Mesenchymal stem cell (in vitro differentiated cells and primary cell): Measurements from ENCODE around the gene EMP1.
A peak's percentile ranks its signal among the peaks of the same experiment; 100 is the strongest.

Experiments
- DNase-seq: peaks from one replicate; pipeline ENCODE4 v3.0.0-alpha.2; 2013
- H2AFZ ChIP-seq: one replicate; pipeline ENCODE4 v1.6.1; 2013; ENCODE audit warnings: low read depth, mild to moderate bottlenecking, control low read depth, inconsistent platforms, low read length, moderate library complexity
- H2AK5ac ChIP-seq: 2 replicates; pipeline ENCODE4 v1.6.1; 2013; ENCODE audit warnings: low read length, moderate library complexity, mild to moderate bottlenecking, inconsistent platforms; ENCODE audit not compliant: severe bottlenecking
- H2BK120ac ChIP-seq: one replicate; pipeline ENCODE4 v1.6.1; 2013; ENCODE audit warnings: low read depth, mild to moderate bottlenecking, inconsistent platforms, low read length, moderate library complexity
- H2BK12ac ChIP-seq, 2 experiments: one replicate each; pipeline ENCODE4 v1.6.1; 2013; ENCODE audit warnings: inconsistent platforms in 2 of 2, low read length in 2 of 2, mild to moderate bottlenecking in 2 of 2, moderate library complexity in 2 of 2, control low read depth in 1 of 2
- H2BK15ac ChIP-seq: one replicate; pipeline ENCODE4 v1.6.1; 2013; ENCODE audit warnings: mild to moderate bottlenecking, low read depth, inconsistent platforms; ENCODE audit not compliant: poor library complexity, severe bottlenecking
- H2BK5ac ChIP-seq: 2 replicates; pipeline ENCODE4 v1.6.1; 2013; ENCODE audit warnings: low read depth, mild to moderate bottlenecking, low read length, control low read depth, inconsistent platforms; ENCODE audit not compliant: poor library complexity, severe bottlenecking
- H3K14ac ChIP-seq, 2 experiments: one replicate each; pipeline ENCODE4 v1.6.1; 2013; ENCODE audit warnings: inconsistent platforms in 2 of 2, low read length in 2 of 2, control low read depth in 1 of 2, mild to moderate bottlenecking in 1 of 2, moderate library complexity in 1 of 2
- H3K18ac ChIP-seq, 2 experiments: one replicate each; pipeline ENCODE4 v1.6.1; 2013; ENCODE audit warnings: inconsistent platforms in 2 of 2, low read length in 2 of 2, control low read depth in 1 of 2, low read depth in 1 of 2, mild to moderate bottlenecking in 1 of 2
- H3K23ac ChIP-seq, 2 experiments: one replicate each; pipeline ENCODE4 v1.6.1; 2013; ENCODE audit warnings: inconsistent platforms in 2 of 2, low read length in 2 of 2, mild to moderate bottlenecking in 2 of 2, moderate library complexity in 2 of 2, control low read depth in 1 of 2
- H3K27ac ChIP-seq: 2 replicates; pipeline ENCODE4 v1.5.1; 2013; ENCODE audit warnings: mild to moderate bottlenecking, moderate library complexity, low read length, control low read depth, inconsistent platforms; ENCODE audit not compliant: poor library complexity, severe bottlenecking
- H3K27me3 ChIP-seq, 2 experiments: 2 replicates each; pipeline versions ENCODE4 v1.6.1 to v1.7.0; 2013; ENCODE audit warnings: low read length in 2 of 2, mild to moderate bottlenecking in 2 of 2, moderate library complexity in 2 of 2, control low read depth in 1 of 2, inconsistent platforms in 1 of 2; ENCODE audit not compliant: control insufficient read depth in 1 of 2, insufficient read depth in 1 of 2
- H3K36me3 ChIP-seq, 2 experiments: 2 replicates each; pipeline versions ENCODE4 v1.6.1 to v1.7.0; 2013; ENCODE audit warnings: low read length in 2 of 2, control low read depth in 1 of 2, inconsistent platforms in 1 of 2, low read depth in 1 of 2, mild to moderate bottlenecking in 1 of 2; ENCODE audit not compliant: insufficient read depth in 2 of 2, control insufficient read depth in 1 of 2
- H3K4ac ChIP-seq, 2 experiments: one replicate each; pipeline ENCODE4 v1.6.1; 2013; ENCODE audit warnings: inconsistent platforms in 2 of 2, low read length in 2 of 2, mild to moderate bottlenecking in 2 of 2, moderate library complexity in 2 of 2, control low read depth in 1 of 2, low read depth in 1 of 2
- H3K4me1 ChIP-seq: 2 replicates; pipeline ENCODE4 v1.6.1; 2013; ENCODE audit warnings: low read depth, low read length, control low read depth; ENCODE audit not compliant: control insufficient read depth, insufficient read depth
- H3K4me2 ChIP-seq: 2 replicates; pipeline ENCODE4 v1.6.1; 2013; ENCODE audit warnings: low read length, mild to moderate bottlenecking, inconsistent platforms; ENCODE audit not compliant: poor library complexity, severe bottlenecking
- H3K4me3 ChIP-seq, 2 experiments: 2 replicates each; pipeline versions ENCODE4 v1.5.1 to v1.7.0; 2013; ENCODE audit warnings: low read length in 2 of 2, mild to moderate bottlenecking in 2 of 2, control low read depth in 1 of 2, low read depth in 1 of 2; ENCODE audit not compliant: insufficient read depth in 1 of 2
- H3K79me1 ChIP-seq: replicated peaks from 2 replicates; pipeline ENCODE4 v1.6.1; 2013; ENCODE audit warnings: mild to moderate bottlenecking, control low read depth, low read length, inconsistent platforms; ENCODE audit not compliant: poor library complexity, severe bottlenecking
- H3K9ac ChIP-seq: 2 replicates; pipeline ENCODE4 v1.7.0; 2013; ENCODE audit warnings: mild to moderate bottlenecking, low read length, moderate library complexity
- H3K9me3 ChIP-seq: 2 replicates; pipeline ENCODE4 v1.7.0; 2013; ENCODE audit warnings: mild to moderate bottlenecking, low read length; ENCODE audit not compliant: control insufficient read depth
- H4K8ac ChIP-seq: one replicate; pipeline ENCODE4 v1.6.1; 2013; ENCODE audit warnings: inconsistent platforms, mild to moderate bottlenecking, low read length, moderate library complexity
- H4K91ac ChIP-seq: one replicate; pipeline ENCODE4 v1.6.1; 2013; ENCODE audit warnings: mild to moderate bottlenecking, low read length, inconsistent platforms
- WGBS: methylation state at CpG from one replicate; pipeline ENCODE4 v1.1.7; 2013; ENCODE audit warnings: mixed read lengths; 5-methylcytosine and 5-hydroxymethylcytosine counted together

The EMP1 gene

GRCh38 chr12:13154831-13155230, 41.7 kb upstream of the EMP1 start:
- H3K4me1 ChIP-seq, result no peaks in the 10 kb centered on the region
- no peaks in the 10 kb centered on the region for H3K9me3 ChIP-seq
- H2AFZ ChIP-seq, result no peak overlapping the region
- H3K4me3 ChIP-seq, result peak overlapping the region in 1 of 2 experiments; percentile 7
- no peaks in the 10 kb centered on the region for H3K79me1 ChIP-seq
- no peak overlapping the region for H3K4ac ChIP-seq
- H2BK12ac ChIP-seq, result no peak overlapping the region
- H2AK5ac ChIP-seq, result no peak overlapping the region
- H3K14ac ChIP-seq, result no peak overlapping the region
- H2BK15ac ChIP-seq, result no peak overlapping the region
- no peak overlapping the region for H3K27ac ChIP-seq
- no peak overlapping the region for H2BK5ac ChIP-seq
- H3K23ac ChIP-seq, result no peak overlapping the region
- no peak overlapping the region for H3K18ac ChIP-seq
- H3K36me3 ChIP-seq, result no peaks in the 10 kb centered on the region
- no peak for DNase-seq
- no peak overlapping the region for H2BK120ac ChIP-seq
- no peaks in the 10 kb centered on the region for H3K27me3 ChIP-seq
- H4K8ac ChIP-seq, result no peak overlapping the region
- H3K4me2 ChIP-seq, result no peak overlapping the region
- no peak overlapping the region for H4K91ac ChIP-seq
- H3K9ac ChIP-seq, result peak overlapping the region; percentile 70

- Histone ChIP-seq H2BK12ac (no peak overlapping the region), H2BK120ac (no peak overlapping the region), H3K14ac (no peak overlapping the region), H3K36me3 (no peaks in the 10 kb centered on the region), H2BK15ac (no peak overlapping the region), H2BK5ac (no peak overlapping the region), H3K23ac (no peak overlapping the region), H4K8ac (no peak overlapping the region), H3K18ac (no peak overlapping the region), H3K4me3 (no peak overlapping the region), H4K91ac (no peak overlapping the region), H2AFZ (no peak overlapping the region), H3K27ac (no peak overlapping the region), H3K27me3 (no peaks in the 10 kb centered on the region), H3K9ac (peak overlapping the region; percentile 41), H3K4me2 (no peak overlapping the region), H3K4me1 (no peaks in the 10 kb centered on the region), H3K4ac (no peak overlapping the region), H3K9me3 (no peaks in the 10 kb centered on the region), H3K79me1 (no peaks in the 10 kb centered on the region), H2AK5ac (no peak overlapping the region)
- no CpG with 5 or more reads among the region's 2 CpGs for WGBS
- DNase-seq, result peak; percentile 49
Observed at GRCh38 chr12:13156277-13156676, 40.2 kb upstream of the EMP1 start.

- Histone ChIP-seq H3K79me1 (no peaks in the 10 kb centered on the region), H3K18ac (no peak overlapping the region), H3K4ac (no peak overlapping the region), H3K27me3 (no peaks in the 10 kb centered on the region), H4K8ac (no peak overlapping the region), H4K91ac (no peak overlapping the region), H2BK120ac (no peak overlapping the region), H2AFZ (no peak overlapping the region), H3K4me1 (peaks cover 3% of the 10 kb centered on the region), H3K36me3 (no peaks in the 10 kb centered on the region), H2BK15ac (no peak overlapping the region), H2BK12ac (no peak overlapping the region), H3K4me2 (no peak overlapping the region), H2BK5ac (no peak overlapping the region), H2AK5ac (no peak overlapping the region), H3K9ac (no peak overlapping the region), H3K23ac (no peak overlapping the region), H3K27ac (no peak overlapping the region), H3K4me3 (no peak overlapping the region), H3K9me3 (no peaks in the 10 kb centered on the region), H3K14ac (no peak overlapping the region)
- DNase-seq, result no peak
- no CpG with 5 or more reads among the region's 3 CpGs for WGBS
Observed at GRCh38 chr12:13161172-13161571, 35.4 kb upstream of the EMP1 start.

GRCh38 chr12:13162904-13163303, 33.6 kb upstream of the EMP1 start:
- no peak overlapping the region for H3K4me2 ChIP-seq
- H3K14ac ChIP-seq, result no peak overlapping the region
- no peak overlapping the region for H4K8ac ChIP-seq
- H3K36me3 ChIP-seq, result no peaks in the 10 kb centered on the region
- no peak overlapping the region for H3K27ac ChIP-seq
- WGBS, result 100% methylated on average over 4 of the region's 4 CpGs
- no peak overlapping the region for H4K91ac ChIP-seq
- H3K4ac ChIP-seq, result no peak overlapping the region
- no peak for DNase-seq
- H2AFZ ChIP-seq, result no peak overlapping the region
- peaks cover 4% of the 10 kb centered on the region for H3K4me1 ChIP-seq
- H3K9ac ChIP-seq, result no peak overlapping the region
- no peak overlapping the region for H3K23ac ChIP-seq
- no peak overlapping the region for H2BK120ac ChIP-seq
- no peaks in the 10 kb centered on the region for H3K27me3 ChIP-seq
- H2BK12ac ChIP-seq, result no peak overlapping the region
- H3K79me1 ChIP-seq, result no peaks in the 10 kb centered on the region
- H3K4me3 ChIP-seq, result no peak overlapping the region
- H2BK5ac ChIP-seq, result no peak overlapping the region
- peaks cover 4% of the 10 kb centered on the region for H3K9me3 ChIP-seq
- no peak overlapping the region for H2BK15ac ChIP-seq
- no peak overlapping the region for H2AK5ac ChIP-seq
- H3K18ac ChIP-seq, result no peak overlapping the region
